SK-N-SH (cell line): ENCODE results near the gene BLOC1S6. TPM values are rescaled to one million over a fixed set of nuclear protein-coding genes. Genes with fewer than 3 reads are reported as not detected.

Source experiments
- CTCF ChIA-PET: fragments of 300-600, 350-600 bp; formaldehyde crosslinking; extraction: SDS; loops from one replicate; lab custom pipeline; 2021; lab: Yijun Ruan, JAX
- POLR2A ChIA-PET: fragments of 350-600 bp; sonication (Branson Sonifier 250); formaldehyde crosslinking; extraction: SDS; loops from one replicate; lab custom pipeline; 2020; ENCODE audit warnings: antibody characterized with exemption, inconsistent platforms; lab: Yijun Ruan, JAX
- DNase-seq: peaks from one replicate; pipeline ENCODE4 v3.0.0; 2012
- H2AFZ ChIP-seq: fragments of 200-600 bp; sonication (generic); 2 replicates; pipeline ENCODE4 v1.8.1; 2016; ENCODE audit warnings: antibody characterized with exemption, mild to moderate bottlenecking, low read depth
- H3F3A ChIP-seq: fragments of 200-600 bp; sonication (generic); replicated peaks from 2 replicates; pipeline ENCODE3; 2016; ENCODE audit warnings: antibody characterized with exemption, mild to moderate bottlenecking; ENCODE audit not compliant: insufficient read depth
- H3K27ac ChIP-seq, 2 experiments: fragments of 200-500 bp in 1 of 2; fragments of 200-600 bp in 1 of 2; sonication (Bioruptor generic) in 1 of 2; sonication (generic), shearing (Covaris generic) in 1 of 2; 2 replicates each; pipeline versions ENCODE4 v1.5.1 to v1.6.1; 2014 to 2016; ENCODE audit warnings: low read depth in 2 of 2, inconsistent platforms in 1 of 2, low read length in 1 of 2, mild to moderate bottlenecking in 1 of 2, mixed read lengths in 1 of 2
- H3K27me3 ChIP-seq: fragments of 200-600 bp; sonication (generic), shearing (Covaris generic); 2 replicates; pipeline ENCODE4 v1.6.1; 2016; ENCODE audit warnings: mixed run types; ENCODE audit not compliant: insufficient read depth
- H3K36me3 ChIP-seq, 2 experiments: fragments of 200-500 bp in 1 of 2; fragments of 200-600 bp in 1 of 2; sonication (Bioruptor generic) in 1 of 2; sonication (generic) in 1 of 2; replicated peaks in 1 of 2; 2 replicates each; pipeline versions ENCODE3 to v1.5.1; 2014 to 2016; ENCODE audit warnings: low read length in 1 of 2, mild to moderate bottlenecking in 1 of 2; ENCODE audit not compliant: insufficient read depth in 2 of 2, control insufficient read depth in 1 of 2
- H3K4me1 ChIP-seq, 2 experiments: fragments of 200-500 bp in 1 of 2; fragments of 200-600 bp in 1 of 2; sonication (Bioruptor generic) in 1 of 2; sonication (generic), shearing (Covaris generic) in 1 of 2; 2 replicates each; pipeline versions ENCODE4 v1.5.1 to v1.6.1; 2014 to 2016; ENCODE audit warnings: low read depth in 1 of 2, low read length in 1 of 2, mixed run types in 1 of 2; ENCODE audit not compliant: insufficient read depth in 2 of 2, control insufficient read depth in 1 of 2
- H3K4me2 ChIP-seq: fragments of 200-600 bp; sonication (generic), shearing (Covaris generic); 2 replicates; pipeline ENCODE4 v1.6.1; 2017; ENCODE audit warnings: mixed run types
- H3K4me3 ChIP-seq, 2 experiments: fragments of 200-500 bp in 1 of 2; fragments of 200-600 bp in 1 of 2; sonication (Bioruptor generic) in 1 of 2; sonication (generic), shearing (Covaris generic) in 1 of 2; 2 replicates each; pipeline versions ENCODE4 v1.5.1 to v1.8.1; 2014 to 2016; ENCODE audit warnings: low read depth in 2 of 2, inconsistent platforms in 1 of 2, low read length in 1 of 2, mild to moderate bottlenecking in 1 of 2, mixed read lengths in 1 of 2, moderate library complexity in 1 of 2
- H3K79me2 ChIP-seq: fragments of 200-600 bp; sonication (generic); 2 replicates; pipeline ENCODE4 v1.8.1; 2017; ENCODE audit warnings: mild to moderate bottlenecking; ENCODE audit not compliant: insufficient read depth
- H3K9ac ChIP-seq: fragments of 200-600 bp; sonication (generic); 2 replicates; pipeline ENCODE4 v1.6.1; 2017; ENCODE audit warnings: mixed run types
- H3K9me2 ChIP-seq: fragments of 200-600 bp; sonication (generic); 2 replicates; pipeline ENCODE4 v1.6.1; 2017; ENCODE audit warnings: mixed run types
- H3K9me3 ChIP-seq: fragments of 200-600 bp; sonication (generic); 2 replicates; pipeline ENCODE4 v1.6.1; 2017; ENCODE audit warnings: mixed run types, mild to moderate bottlenecking, moderate library complexity
- H4K20me1 ChIP-seq: fragments of 200-600 bp; sonication (generic); 2 replicates; pipeline ENCODE4 v1.6.1; 2017; ENCODE audit warnings: mild to moderate bottlenecking, mixed run types; ENCODE audit not compliant: insufficient read depth
- CTCF ChIP-seq: fragments of 200-600 bp; sonication (generic); IDR thresholded peaks from 2 replicates; pipeline ENCODE4 v1.6.1; 2017; ENCODE audit warnings: antibody characterized with exemption, mild to moderate bottlenecking, moderate library complexity
- EZH2phosphoT487 ChIP-seq: fragments of 200-600 bp; sonication (generic); IDR thresholded peaks from 2 replicates; pipeline ENCODE4 v1.6.1; 2017; ENCODE audit warnings: low read depth, mixed run types, mild to moderate bottlenecking, antibody characterized with exemption, moderate library complexity, borderline replicate concordance
- FOXJ3 ChIP-seq: sonication (generic); formaldehyde crosslinking; IDR thresholded peaks from 2 replicates; pipeline ENCODE4 v1.5.1; 2020; ENCODE audit warnings: mild to moderate bottlenecking, missing genetic modification reagents
- FOXM1 ChIP-seq: IDR thresholded peaks from 2 replicates; pipeline ENCODE4 v1.4.0; 2012; ENCODE audit warnings: low read depth, mild to moderate bottlenecking
- GATA2 ChIP-seq: sonication (generic); formaldehyde crosslinking; IDR thresholded peaks from 2 replicates; pipeline ENCODE4 v1.5.0; 2020; ENCODE audit warnings: mild to moderate bottlenecking, missing genetic modification reagents
- MEF2A ChIP-seq: IDR thresholded peaks from 2 replicates; pipeline ENCODE4 v1.4.0; 2012; ENCODE audit warnings: low read depth, borderline replicate concordance
- NFIC ChIP-seq: IDR thresholded peaks from 2 replicates; pipeline ENCODE4 v1.4.0; 2012; ENCODE audit warnings: borderline replicate concordance
- NRF1 ChIP-seq: IDR thresholded peaks from 2 replicates; pipeline ENCODE4 v1.6.1; 2012; ENCODE audit warnings: low read depth, mild to moderate bottlenecking, low read length
- REST ChIP-seq: IDR thresholded peaks from 2 replicates; pipeline ENCODE4 v1.6.1; 2012; ENCODE audit warnings: mild to moderate bottlenecking, low read depth, low read length, moderate library complexity
- SMC3 ChIP-seq: IDR thresholded peaks from 2 replicates; pipeline ENCODE4 v1.6.1; 2012; ENCODE audit warnings: low read depth, low read length, improper control_type of control experiment
- TAF1 ChIP-seq: IDR thresholded peaks from 2 replicates; pipeline ENCODE4 v1.6.1; 2012; ENCODE audit warnings: low read depth, mild to moderate bottlenecking, low read length, moderate library complexity, borderline replicate concordance
- YY1 ChIP-seq: IDR thresholded peaks from 2 replicates; pipeline ENCODE4 v1.4.0; 2012; ENCODE audit warnings: low read depth, mild to moderate bottlenecking
- WGBS: methylation state at CpG from one replicate; pipeline ENCODE4 v1.1.6; 2017; ENCODE audit warnings: low lambda C conversion rate; 5-methylcytosine and 5-hydroxymethylcytosine counted together
- polyA plus RNA-seq, 3 experiments: library from polyadenylated mRNA; depleted of rRNA; stranded (reverse); fragments of >200 nt; gene quantifications; 2 replicates each; pipeline ENCODE4 v1.2.3, GENCODE V29; 2012

Gene BLOC1S6
- polyA plus RNA-seq, 1 of the 3 experiments (the other 2 are of a cell fraction): 11.3 TPM

GRCh38 chr15:45634432-45635190 is 47.4 kb downstream of the BLOC1S6 start, which contains the start of gene SQOR:
Gene SQOR (plus strand): TSS chr15:45635029. CDS start chr15:45658924, 23,895 bp downstream.
- Histone ChIP-seq H3K27me3 (no peaks in the 10 kb centered on the region), H3K27ac (no peak within 1 kb of the TSS), H3K9me3 (no peaks in the 10 kb centered on the region), H3K9ac (peak within 1 kb of the TSS; percentile 60), H3F3A (peaks cover 7% of the 10 kb centered on the region), H3K4me3 (peak within 1 kb of the TSS; percentile 57 to 61), H4K20me1 (no peaks in the 10 kb centered on the region), H3K9me2 (no peaks in the 10 kb centered on the region), H3K4me2 (peak within 1 kb of the TSS; percentile 90), H3K79me2 (no peaks in the 10 kb centered on the region), H3K36me3 (no peaks in the 10 kb centered on the region), H2AFZ (peak within 1 kb of the TSS; percentile 78), H3K4me1 (peaks cover 3 to 8% of the 10 kb centered on the region in 2 experiments; a peak in 2 of 4 replicates)
- WGBS: 11% methylated on average over 9 of the region's 53 CpGs
- DNase-seq: peak; percentile 81
- CTCF ChIA-PET: interaction anchor here (0.7 to 3.3 kb wide), 7 partner anchors 9 to 192 kb away, joined by 3 to 16 read pairs (median 7); no protein-coding TSS in a partner anchor
- POLR2A ChIA-PET: interaction anchor here (0.6 kb wide), 1 partner anchor 14 kb away, joined by 3 read pairs; no protein-coding TSS in a partner anchor
- TF ChIP-seq CTCF: no peak
- TF ChIP-seq YY1: no peak
- no peak for TF ChIP-seq FOXJ3 (CRISPR knock-in tag)
- no peak for TF ChIP-seq TAF1
- 0 out of 2 replicates have a peak, but pooled peaks have one; percentile 47 for TF ChIP-seq REST
- TF ChIP-seq SMC3: no peak
- TF ChIP-seq EZH2phosphoT487: no peak
- no peak for TF ChIP-seq FOXM1
- TF ChIP-seq GATA2 (CRISPR knock-in tag): no peak
- no peak for TF ChIP-seq NRF1
- TF ChIP-seq MEF2A: no peak
- peak; percentile 50; the same call in 1 of the 2 replicates for TF ChIP-seq NFIC
